GM13977 (cell line): ENCODE results near the gene ZNF287.

Experiments
- DNase-seq: peaks from one replicate; pipeline ENCODE4 v3.0.0; 2012; ENCODE audit warnings: low spot score
- CTCF ChIP-seq: IDR thresholded peaks from 2 replicates; pipeline ENCODE4 v1.5.1; 2012; ENCODE audit warnings: mild to moderate bottlenecking, control low read depth; ENCODE audit not compliant: insufficient read depth; ENCODE audit errors: extremely low read depth, missing control alignments
- in situ Hi-C: fragments of 300-500 bp; cut with MboI; formaldehyde crosslinking; loops from one replicate; pipeline ENCODE4 v1.12.0; 2022; ENCODE audit warnings: low sequenced_read_pairs, low pct_unique_long_range_greater_than_20kb, mixed read lengths, inconsistent platforms; ENCODE audit not compliant: unreplicated experiment

Gene ZNF287

GRCh38 chr17:16568541-16569357, at the start of gene ZNF287:
Gene ZNF287, minus strand, starts transcription at chr17:16569204. Its CDS starts 1,473 bp downstream, at chr17:16567731.
- no peak for TF ChIP-seq CTCF
- DNase-seq, result peak; percentile 98
- in situ Hi-C loops, result no loop called here

DNA sequence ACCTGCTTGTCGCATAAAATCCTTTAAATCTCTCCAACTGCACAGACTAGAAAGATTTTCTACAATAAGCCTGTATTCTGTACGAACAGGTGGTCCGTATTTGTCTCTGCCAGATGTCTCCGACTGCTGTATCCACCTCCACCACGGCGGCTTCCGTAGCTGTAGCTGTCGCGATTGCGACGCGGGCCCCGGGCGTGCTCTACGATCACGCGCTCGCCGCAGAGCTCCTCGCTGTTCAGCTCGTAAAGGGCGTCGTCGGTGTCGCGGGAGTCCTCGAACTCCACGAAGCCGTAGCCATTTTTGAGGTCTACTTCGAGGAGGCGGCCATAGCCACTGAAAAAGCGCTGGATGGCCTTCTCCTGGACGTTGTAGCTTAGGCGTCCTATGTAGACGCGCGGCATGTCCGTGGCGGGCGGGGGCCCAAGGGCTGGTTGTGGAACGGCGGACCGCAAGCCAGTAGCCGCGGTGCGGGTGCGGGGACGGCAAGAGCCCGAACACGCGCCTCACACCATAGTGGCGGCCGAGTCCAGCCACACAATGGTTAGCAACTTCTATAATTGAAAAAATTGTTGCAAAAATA, 48.6 kb upstream of the ZNF287 start:
- in situ Hi-C loops, result no loop called here
- no peak for DNase-seq
- TF ChIP-seq CTCF, result no peak

GRCh38 chr17:16599537-16599936, 30.5 kb upstream of the ZNF287 start:
- in situ Hi-C loops, result no loop called here
- TF ChIP-seq CTCF, result no peak
- DNase-seq, result no peak

DNA sequence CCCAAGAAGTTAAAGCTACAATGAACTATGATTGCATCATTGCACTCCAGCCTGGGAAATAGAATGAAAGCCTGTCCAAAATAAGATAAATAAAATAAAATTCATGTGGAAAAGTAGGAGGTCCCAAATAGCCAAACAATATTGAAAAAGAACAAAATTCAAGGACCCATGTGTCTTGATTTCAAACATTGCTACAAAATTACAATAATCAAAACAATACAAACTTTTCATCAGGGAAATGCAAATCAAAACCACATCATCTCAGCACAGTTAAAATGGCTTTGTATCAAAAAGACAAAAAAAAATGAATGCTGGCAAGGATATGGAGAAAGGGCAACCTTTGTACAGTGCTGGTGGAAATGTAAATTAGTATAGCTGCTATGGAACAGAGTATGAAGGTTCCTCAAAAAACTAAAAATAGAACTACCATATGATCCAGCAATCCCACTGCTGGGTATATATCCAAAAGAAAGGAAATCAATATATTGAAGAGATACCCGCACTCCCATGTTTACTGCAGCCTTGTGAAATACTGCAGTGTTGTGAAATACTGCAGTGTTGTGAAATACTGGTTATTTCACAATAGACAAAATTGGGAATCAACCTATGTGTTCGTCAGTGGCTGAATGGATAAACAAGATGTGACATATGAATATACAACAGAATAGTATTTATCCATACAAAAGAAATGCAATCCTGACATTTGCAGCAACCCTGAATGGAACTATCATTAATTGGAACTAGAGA, 24.5 kb upstream of the ZNF287 start:
- no peak for DNase-seq
- in situ Hi-C loops, result no loop called here
- no peak for TF ChIP-seq CTCF

DNA sequence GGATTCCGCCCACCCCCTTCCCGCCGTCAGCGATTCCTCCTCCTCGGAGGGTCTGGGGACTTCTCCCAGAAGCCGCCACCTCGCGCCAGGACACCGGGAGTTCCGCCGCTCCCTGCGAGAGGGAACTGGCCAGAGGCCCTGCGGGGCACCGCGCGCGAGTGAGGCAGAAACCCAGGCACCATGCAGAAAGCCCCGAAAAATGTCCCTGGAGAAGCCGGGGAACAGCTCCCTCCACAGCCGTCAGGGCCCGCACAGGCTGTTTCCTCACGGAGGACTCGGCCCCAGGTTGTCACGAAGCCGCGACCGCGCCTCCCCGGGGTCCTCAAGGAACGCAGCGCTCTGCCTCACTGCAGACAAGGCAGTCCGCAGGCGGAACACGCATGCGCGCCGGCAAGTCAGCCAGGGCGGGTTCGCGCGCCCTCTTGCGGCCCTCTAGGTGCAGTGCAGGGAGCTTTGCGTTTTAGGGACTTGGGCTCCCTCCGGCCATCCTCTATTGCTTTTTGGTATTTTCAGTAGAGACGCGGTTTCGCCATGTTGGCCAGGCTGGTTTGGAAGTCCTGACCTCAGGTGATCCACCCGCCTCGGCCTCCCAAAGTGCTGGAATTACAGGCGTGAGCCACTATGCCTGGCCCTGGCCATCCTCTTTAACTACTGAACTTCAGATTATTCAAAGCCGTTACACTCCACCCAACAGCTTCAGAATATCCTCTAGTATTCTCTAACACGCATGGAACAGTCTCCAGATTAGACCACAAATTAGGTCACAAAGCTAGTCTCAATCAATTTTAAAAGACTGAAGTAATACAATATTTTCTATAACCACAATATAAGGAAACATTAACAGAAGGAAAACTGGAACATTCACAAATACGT, 20.3 kb upstream of the ZNF287 start:
- TF ChIP-seq CTCF, result peak; percentile 97
- DNase-seq, result peak; percentile 95
- in situ Hi-C loops, result no loop called here

DNA sequence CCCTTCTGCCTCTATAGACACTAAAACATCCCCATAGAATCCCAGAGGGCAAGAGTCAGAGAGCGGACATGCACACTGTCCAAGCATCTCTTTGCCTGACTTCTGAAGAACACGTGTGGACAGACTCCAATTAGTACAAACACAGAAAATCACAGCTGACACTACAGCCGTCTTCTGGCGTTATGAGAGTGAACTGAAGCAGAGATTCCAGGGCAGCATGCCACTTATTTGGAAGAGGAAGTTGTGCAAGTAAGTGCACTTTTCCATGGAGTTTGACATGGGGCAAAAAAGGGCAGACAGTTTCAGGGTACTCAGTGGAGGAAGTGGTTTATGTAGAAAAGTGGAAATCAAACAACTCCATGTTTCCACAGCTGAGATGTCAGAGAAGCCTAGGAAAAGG, 16.8 kb upstream of the ZNF287 start:
- in situ Hi-C loops, result no loop called here
- no peak for DNase-seq
- TF ChIP-seq CTCF, result no peak
